ENCODE data around the gene TUBA3C. TPM values are rescaled to one million over a fixed set of nuclear protein-coding genes. Genes with fewer than 3 reads are reported as not detected.
"Not testable (repeated sequence)": the region's sequence is repeated elsewhere in the genome, so short reads cannot be mapped to it uniquely, and the experiment has no call there.

Gene TUBA3C
- total RNA-seq, 1 experiment from 2014 or later = not detected

DNA sequence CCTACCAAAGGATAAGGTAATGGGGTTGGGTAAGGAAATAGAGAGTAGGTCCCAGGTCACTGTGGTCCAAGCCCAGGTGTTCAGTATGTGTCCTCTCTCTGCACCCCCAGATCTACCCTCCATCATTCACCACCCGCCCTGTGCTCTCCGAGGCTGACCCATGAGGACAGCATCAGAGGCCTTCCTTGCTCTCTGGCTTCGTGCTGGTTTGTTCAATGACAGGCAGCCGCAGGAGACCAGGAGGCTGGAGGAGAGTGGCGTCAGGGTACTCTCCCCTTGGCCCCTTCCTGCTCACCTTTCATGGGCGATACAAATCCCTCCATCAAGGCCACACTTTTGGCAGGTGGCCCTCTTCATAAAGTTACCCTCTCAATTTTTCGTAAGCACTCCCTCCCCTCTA is 1.7 kb downstream of the TUBA3C start:
- CTCF ChIA-PET = no interaction called here
- POLR2A ChIA-PET = no interaction called here
- TF ChIP-seq CTCF (IDR thresholded peaks at IDR 0.05; ENCODE audit: insufficient read depth in 1 of 2, low read depth in 1 of 2, low read length in 1 of 2, severe bottlenecking in 1 of 2, unreplicated experiment in 1 of 2) = no peak
- DNase-seq = no peak
- no peaks in the 10 kb centered on the region for H3K9me3 Mint-ChIP-seq (ENCODE audit: unreplicated experiment)
- Histone ChIP-seq H3K36me3 (ENCODE audit: control insufficient read depth, insufficient read depth, low read length) (no peaks in the 10 kb centered on the region), H3K4me3 (ENCODE audit: low read depth, low read length) (no peak overlapping the region), H3K27me3 (replicated peaks; ENCODE audit: control insufficient read depth, insufficient read depth, low read length) (no peaks in the 10 kb centered on the region), H3K9me3 (no peaks in the 10 kb centered on the region), H3K4me1 (no peaks in the 10 kb centered on the region)
- no peaks in the 10 kb centered on the region for H3K4me1 Mint-ChIP-seq (ENCODE audit: low read depth, unreplicated experiment)
- H3K27ac Mint-ChIP-seq (ENCODE audit: unreplicated experiment) = no peak overlapping the region
- no TSS peak for BruUV-seq (replicated peaks)
- H3K36me3 Mint-ChIP-seq (ENCODE audit: insufficient read depth, unreplicated experiment) = no peaks in the 10 kb centered on the region
- no peaks in the 10 kb centered on the region for H3K27me3 Mint-ChIP-seq (ENCODE audit: insufficient read depth, unreplicated experiment)
- intact Hi-C loops (cut with micrococcal nuclease; ENCODE audit: unreplicated experiment) = no loop called here
- no peak overlapping the region for H3K4me3 Mint-ChIP-seq (ENCODE audit: unreplicated experiment)

- Mint-ChIP-seq H3K36me3 (ENCODE audit: insufficient read depth, unreplicated experiment) (no peaks in the 10 kb centered on the region), H3K9me3 (ENCODE audit: unreplicated experiment) (no peaks in the 10 kb centered on the region), H3K4me1 (ENCODE audit: low read depth, unreplicated experiment) (no peaks in the 10 kb centered on the region), H3K27me3 (ENCODE audit: insufficient read depth, unreplicated experiment) (no peaks in the 10 kb centered on the region), H3K4me3 (ENCODE audit: unreplicated experiment) (no peak overlapping the region), H3K27ac (ENCODE audit: unreplicated experiment) (no peak overlapping the region)
- no peaks in the 10 kb centered on the region for H3K27me3 ChIP-seq (replicated peaks; ENCODE audit: control insufficient read depth, insufficient read depth, low read length)
- no peak for TF ChIP-seq CTCF (IDR thresholded peaks at IDR 0.05; ENCODE audit: insufficient read depth in 1 of 2, low read depth in 1 of 2, low read length in 1 of 2, severe bottlenecking in 1 of 2, unreplicated experiment in 1 of 2)
- ChIA-PET POLR2A (no interaction called here), CTCF (no interaction called here)
- intact Hi-C loops (cut with micrococcal nuclease; ENCODE audit: unreplicated experiment) = no loop called here
- no peaks in the 10 kb centered on the region for H3K4me1 ChIP-seq
- BruUV-seq (replicated peaks) = no TSS peak
- no peaks in the 10 kb centered on the region for H3K9me3 ChIP-seq
- no peak overlapping the region for H3K4me3 ChIP-seq (ENCODE audit: low read depth, low read length)
- no peak for DNase-seq
- H3K36me3 ChIP-seq (ENCODE audit: control insufficient read depth, insufficient read depth, low read length) = no peaks in the 10 kb centered on the region
Observed at GRCh38 chr13:19178901-19179593, 2.6 kb downstream of the TUBA3C start.

DNA sequence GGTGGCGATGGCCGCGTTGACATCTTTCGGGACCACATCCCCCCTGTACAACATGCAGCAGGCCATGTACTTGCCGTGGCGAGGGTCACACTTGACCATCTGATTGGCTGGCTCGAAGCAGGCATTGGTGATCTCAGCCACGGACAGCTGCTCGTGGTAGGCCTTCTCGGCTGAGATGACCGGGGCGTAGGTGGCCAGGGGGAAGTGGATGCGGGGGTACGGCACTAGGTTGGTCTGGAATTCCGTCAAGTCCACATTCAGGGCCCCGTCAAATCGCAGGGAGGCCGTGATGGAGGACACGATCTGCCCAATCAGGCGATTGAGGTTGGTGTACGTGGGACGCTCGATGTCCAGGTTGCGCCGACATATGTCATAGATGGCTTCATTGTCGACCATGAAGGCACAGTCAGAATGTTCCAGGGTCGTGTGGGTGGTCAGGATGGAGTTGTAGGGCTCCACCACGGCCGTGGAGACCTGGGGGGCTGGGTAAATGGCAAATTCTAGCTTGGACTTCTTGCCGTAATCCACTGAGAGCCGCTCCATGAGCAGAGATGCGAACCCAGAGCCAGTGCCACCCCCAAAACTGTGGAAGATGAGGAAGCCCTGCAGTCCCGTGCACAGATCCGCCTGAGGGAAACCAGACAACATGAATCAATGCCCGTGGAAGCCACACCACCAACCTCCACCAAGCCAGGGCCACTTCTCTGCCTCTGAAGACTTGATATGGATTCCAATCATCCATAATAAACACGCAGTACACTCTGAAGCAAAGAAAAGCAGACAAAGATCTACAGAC is 4.4 kb downstream of the TUBA3C start:
- H3K27me3 ChIP-seq (replicated peaks; ENCODE audit: control insufficient read depth, insufficient read depth, low read length); H3K9me3 Mint-ChIP-seq (ENCODE audit: unreplicated experiment); DNase-seq; H3K4me1 Mint-ChIP-seq (ENCODE audit: low read depth, unreplicated experiment); POLR2A ChIA-PET; H3K4me1 ChIP-seq; H3K36me3 ChIP-seq (ENCODE audit: control insufficient read depth, insufficient read depth, low read length); H3K36me3 Mint-ChIP-seq (ENCODE audit: insufficient read depth, unreplicated experiment); intact Hi-C loops (cut with micrococcal nuclease; ENCODE audit: unreplicated experiment); H3K4me3 ChIP-seq (ENCODE audit: low read depth, low read length); BruUV-seq (replicated peaks); H3K9me3 ChIP-seq; H3K27ac Mint-ChIP-seq (ENCODE audit: unreplicated experiment); H3K27me3 Mint-ChIP-seq (ENCODE audit: insufficient read depth, unreplicated experiment); CTCF ChIA-PET; H3K4me3 Mint-ChIP-seq (ENCODE audit: unreplicated experiment): not testable (repeated sequence)
